ENCODE results near the gene RDH8. TPM values are rescaled to one million over a fixed set of nuclear protein-coding genes. Genes with fewer than 3 reads are reported as not detected.

RDH8 gene
- polyA plus RNA-seq, 1 of the 3 experiments (the other 2 are of a cell fraction) = not detected

DNA sequence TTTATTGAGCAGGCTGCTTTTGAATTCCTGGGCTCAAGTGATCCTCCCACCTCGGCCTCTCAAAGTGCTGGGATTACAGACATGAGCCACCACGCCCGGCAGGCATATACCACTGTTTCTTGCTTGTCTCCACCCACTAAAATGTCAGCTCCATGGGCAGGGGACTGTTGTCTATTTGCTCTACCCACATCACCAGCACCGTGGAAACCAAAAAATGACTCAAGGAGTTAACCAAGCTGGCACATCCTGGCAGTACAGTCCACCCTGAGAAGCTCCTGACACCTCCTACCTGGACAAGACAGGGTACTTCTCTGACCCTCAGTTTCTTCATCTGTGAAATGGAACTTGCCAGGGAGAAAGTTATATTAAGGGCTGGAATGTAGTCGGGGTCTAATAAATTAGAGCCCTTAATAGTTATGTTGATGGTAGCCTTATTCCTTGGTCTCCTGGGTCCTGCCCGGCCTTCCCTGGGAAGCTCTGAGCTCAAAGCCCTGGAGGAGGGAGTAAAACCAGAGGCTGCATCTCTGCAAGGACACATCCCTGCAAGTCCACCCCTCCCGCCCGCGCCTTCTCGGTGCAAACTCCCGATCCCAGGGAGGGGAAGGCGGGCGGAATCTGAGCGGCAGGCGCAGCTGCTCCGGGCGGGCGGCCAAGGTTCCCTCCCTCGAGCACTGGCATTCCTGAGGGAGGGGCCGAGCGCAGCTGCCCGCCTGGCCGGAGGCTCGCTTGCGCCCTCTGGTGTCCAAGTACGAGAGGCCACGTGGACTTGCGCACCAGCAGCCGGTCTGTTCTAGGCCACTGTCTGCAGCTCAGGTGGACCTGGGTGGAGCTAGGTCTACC is 14.1 kb downstream of the RDH8 start (continued):
- TF ChIP-seq, protein P1, sequence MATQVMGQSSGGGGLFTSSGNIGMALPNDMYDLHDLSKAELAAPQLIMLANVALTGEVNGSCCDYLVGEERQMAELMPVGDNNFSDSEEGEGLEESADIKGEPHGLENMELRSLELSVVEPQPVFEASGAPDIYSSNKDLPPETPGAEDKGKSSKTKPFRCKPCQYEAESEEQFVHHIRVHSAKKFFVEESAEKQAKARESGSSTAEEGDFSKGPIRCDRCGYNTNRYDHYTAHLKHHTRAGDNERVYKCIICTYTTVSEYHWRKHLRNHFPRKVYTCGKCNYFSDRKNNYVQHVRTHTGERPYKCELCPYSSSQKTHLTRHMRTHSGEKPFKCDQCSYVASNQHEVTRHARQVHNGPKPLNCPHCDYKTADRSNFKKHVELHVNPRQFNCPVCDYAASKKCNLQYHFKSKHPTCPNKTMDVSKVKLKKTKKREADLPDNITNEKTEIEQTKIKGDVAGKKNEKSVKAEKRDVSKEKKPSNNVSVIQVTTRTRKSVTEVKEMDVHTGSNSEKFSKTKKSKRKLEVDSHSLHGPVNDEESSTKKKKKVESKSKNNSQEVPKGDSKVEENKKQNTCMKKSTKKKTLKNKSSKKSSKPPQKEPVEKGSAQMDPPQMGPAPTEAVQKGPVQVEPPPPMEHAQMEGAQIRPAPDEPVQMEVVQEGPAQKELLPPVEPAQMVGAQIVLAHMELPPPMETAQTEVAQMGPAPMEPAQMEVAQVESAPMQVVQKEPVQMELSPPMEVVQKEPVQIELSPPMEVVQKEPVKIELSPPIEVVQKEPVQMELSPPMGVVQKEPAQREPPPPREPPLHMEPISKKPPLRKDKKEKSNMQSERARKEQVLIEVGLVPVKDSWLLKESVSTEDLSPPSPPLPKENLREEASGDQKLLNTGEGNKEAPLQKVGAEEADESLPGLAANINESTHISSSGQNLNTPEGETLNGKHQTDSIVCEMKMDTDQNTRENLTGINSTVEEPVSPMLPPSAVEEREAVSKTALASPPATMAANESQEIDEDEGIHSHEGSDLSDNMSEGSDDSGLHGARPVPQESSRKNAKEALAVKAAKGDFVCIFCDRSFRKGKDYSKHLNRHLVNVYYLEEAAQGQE (IDR thresholded peaks at IDR 0.05; ENCODE audit: low read depth, low read length) = peak; percentile 33; the same call in 1 of the 2 replicates
- no peak for TF ChIP-seq RCOR1 (IDR thresholded peaks at IDR 0.05; ENCODE audit: low read length)
- TF ChIP-seq TCF12 (IDR thresholded peaks at IDR 0.05) = peak; percentile 64; the same call in 1 of the 2 replicates
- TF ChIP-seq, protein P2, sequence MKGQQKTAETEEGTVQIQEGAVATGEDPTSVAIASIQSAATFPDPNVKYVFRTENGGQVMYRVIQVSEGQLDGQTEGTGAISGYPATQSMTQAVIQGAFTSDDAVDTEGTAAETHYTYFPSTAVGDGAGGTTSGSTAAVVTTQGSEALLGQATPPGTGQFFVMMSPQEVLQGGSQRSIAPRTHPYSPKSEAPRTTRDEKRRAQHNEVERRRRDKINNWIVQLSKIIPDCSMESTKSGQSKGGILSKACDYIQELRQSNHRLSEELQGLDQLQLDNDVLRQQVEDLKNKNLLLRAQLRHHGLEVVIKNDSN (IDR thresholded peaks at IDR 0.05; ENCODE audit: borderline replicate concordance, low read depth) = peak; percentile 62; the same call in 1 of the 2 replicates
- peak; percentile 92 for TF ChIP-seq NFIC (IDR thresholded peaks at IDR 0.05; ENCODE audit: borderline replicate concordance)
- no peak for TF ChIP-seq CHD2 (IDR thresholded peaks at IDR 0.05; ENCODE audit: low read length, partially characterized antibody)
- TF ChIP-seq NRF1 (IDR thresholded peaks at IDR 0.05; ENCODE audit: low read depth, low read length) = peak; percentile 25
- TF ChIP-seq, protein P3, sequence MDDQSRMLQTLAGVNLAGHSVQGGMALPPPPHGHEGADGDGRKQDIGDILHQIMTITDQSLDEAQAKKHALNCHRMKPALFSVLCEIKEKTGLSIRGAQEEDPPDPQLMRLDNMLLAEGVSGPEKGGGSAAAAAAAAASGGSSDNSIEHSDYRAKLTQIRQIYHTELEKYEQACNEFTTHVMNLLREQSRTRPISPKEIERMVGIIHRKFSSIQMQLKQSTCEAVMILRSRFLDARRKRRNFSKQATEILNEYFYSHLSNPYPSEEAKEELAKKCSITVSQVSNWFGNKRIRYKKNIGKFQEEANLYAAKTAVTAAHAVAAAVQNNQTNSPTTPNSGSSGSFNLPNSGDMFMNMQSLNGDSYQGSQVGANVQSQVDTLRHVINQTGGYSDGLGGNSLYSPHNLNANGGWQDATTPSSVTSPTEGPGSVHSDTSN (IDR thresholded peaks at IDR 0.05) = peak; percentile 71

DNA sequence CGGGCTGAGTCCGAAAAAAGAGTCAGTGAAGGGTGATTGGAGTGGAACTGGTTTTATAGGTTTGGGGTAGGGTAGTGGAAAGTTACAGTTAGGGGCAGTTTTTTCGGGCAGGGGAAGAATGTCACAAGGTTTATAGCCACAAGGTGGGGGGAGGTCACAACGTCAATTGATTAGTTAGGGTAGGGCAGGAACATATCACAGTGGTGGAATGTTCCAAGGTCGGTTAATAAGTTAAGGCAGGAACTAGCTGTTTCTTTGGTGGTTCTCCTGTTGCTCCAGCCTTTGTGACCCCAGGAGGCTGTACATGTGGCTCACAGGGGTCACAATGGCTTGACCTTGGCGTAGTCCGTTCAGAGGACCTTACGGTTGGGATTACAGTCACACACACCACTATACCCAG is 20.3 kb downstream of the RDH8 start:
- no peak overlapping the region for H3K9ac ChIP-seq
- H3K79me2 ChIP-seq (ENCODE audit: insufficient read depth) = no peaks in the 10 kb centered on the region
- H3K36me3 ChIP-seq (replicated peaks in 1 of 2; ENCODE audit: control insufficient read depth in 1 of 2, insufficient read depth in 2 of 2, low read length in 1 of 2) = no peaks in the 10 kb centered on the region
- no peaks in the 10 kb centered on the region for H3K4me1 ChIP-seq (ENCODE audit: control insufficient read depth in 1 of 2, insufficient read depth in 2 of 2, low read depth in 1 of 2, low read length in 1 of 2)
- TF ChIP-seq, protein P1 (IDR thresholded peaks at IDR 0.05; ENCODE audit: low read depth, low read length) = no peak
- TF ChIP-seq JUND (IDR thresholded peaks at IDR 0.05) = no peak
- no peak for TF ChIP-seq RCOR1 (IDR thresholded peaks at IDR 0.05; ENCODE audit: low read length)
- no peak for TF ChIP-seq POLR2AphosphoS5 (IDR thresholded peaks at IDR 0.05; ENCODE audit: low read depth, low read length)
- no peak for TF ChIP-seq MEF2A (IDR thresholded peaks at IDR 0.05; ENCODE audit: borderline replicate concordance, low read depth)
- no peak for TF ChIP-seq FOSL2 (IDR thresholded peaks at IDR 0.05; ENCODE audit: borderline replicate concordance, low read depth)
- TF ChIP-seq TEAD4 (IDR thresholded peaks at IDR 0.05; ENCODE audit: borderline replicate concordance, insufficient read depth) = no peak
- no peak for TF ChIP-seq EP300 (IDR thresholded peaks at IDR 0.05; ENCODE audit: borderline replicate concordance in 1 of 2, low read depth in 1 of 2, low read length in 1 of 2)
- TF ChIP-seq, protein P2 (IDR thresholded peaks at IDR 0.05; ENCODE audit: borderline replicate concordance, low read depth) = no peak
- no peak for TF ChIP-seq RAD21 (IDR thresholded peaks at IDR 0.05; ENCODE audit: low read length)
- TF ChIP-seq TAF1 (IDR thresholded peaks at IDR 0.05; ENCODE audit: borderline replicate concordance, low read depth, low read length) = no peak
- no peak for TF ChIP-seq SIN3A (IDR thresholded peaks at IDR 0.05; ENCODE audit: borderline replicate concordance, low read depth, low read length)
- TF ChIP-seq EZH2phosphoT487 (IDR thresholded peaks at IDR 0.05; ENCODE audit: borderline replicate concordance, low read depth) = no peak
- no peak for TF ChIP-seq NRF1 (IDR thresholded peaks at IDR 0.05; ENCODE audit: low read depth, low read length)
- no peak for TF ChIP-seq ELF1 (IDR thresholded peaks at IDR 0.05)
- TF ChIP-seq, protein P4, sequence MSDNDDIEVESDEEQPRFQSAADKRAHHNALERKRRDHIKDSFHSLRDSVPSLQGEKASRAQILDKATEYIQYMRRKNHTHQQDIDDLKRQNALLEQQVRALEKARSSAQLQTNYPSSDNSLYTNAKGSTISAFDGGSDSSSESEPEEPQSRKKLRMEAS (IDR thresholded peaks at IDR 0.05; ENCODE audit: low read depth) = no peak
- no peak overlapping the region for H3K27ac ChIP-seq (ENCODE audit: low read depth in 2 of 2, low read length in 1 of 2)
- H3K9me2 ChIP-seq = no peaks in the 10 kb centered on the region
- H3K4me2 ChIP-seq = no peak overlapping the region
- no peaks in the 10 kb centered on the region for H3K9me3 ChIP-seq
- 26% methylated on average over 8 of the region's 8 CpGs for WGBS (ENCODE audit: low lambda C conversion rate)
- H2AFZ ChIP-seq (ENCODE audit: low read depth) = no peak overlapping the region
- H3K4me3 ChIP-seq (ENCODE audit: low read depth in 2 of 2, low read length in 1 of 2) = no peak overlapping the region
- CTCF ChIA-PET = interaction anchor here (1.3 kb wide), 1 partner anchor 33 kb away, joined by 3 read pairs; no protein-coding TSS in a partner anchor
- no peaks in the 10 kb centered on the region for H3F3A ChIP-seq (replicated peaks; ENCODE audit: insufficient read depth)
- no peaks in the 10 kb centered on the region for H4K20me1 ChIP-seq (ENCODE audit: insufficient read depth)
- POLR2A ChIA-PET = no interaction called here
- peaks cover 75% of the 10 kb centered on the region for H3K27me3 ChIP-seq (ENCODE audit: insufficient read depth)
- no peak for DNase-seq

All from SK-N-SH (cell line).